Karpas-422 (cell line): ENCODE results near the gene RAX. TPM values are rescaled to one million over a fixed set of nuclear protein-coding genes. Genes with fewer than 3 reads are reported as not detected.

Experiments
- DNase-seq: peaks from one replicate; pipeline ENCODE4 v3.0.0-alpha.2; 2015
- H2AFZ ChIP-seq: fragments of 200-600 bp; sonication (generic); 2 replicates; pipeline ENCODE4 v1.6.1; 2014; ENCODE audit warnings: antibody characterized with exemption, low read length, mixed read lengths
- H3K27ac ChIP-seq: fragments of 200-600 bp; sonication (generic); 2 replicates; pipeline ENCODE4 v1.5.1; 2014; ENCODE audit warnings: mild to moderate bottlenecking, low read length, moderate library complexity
- H3K27me3 ChIP-seq: fragments of 200-600 bp; sonication (generic); 2 replicates; pipeline ENCODE4 v1.6.1; 2014; ENCODE audit warnings: low read length, mixed read lengths
- H3K36me3 ChIP-seq: fragments of 200-600 bp; sonication (generic); 2 replicates; pipeline ENCODE4 v1.6.1; 2014; ENCODE audit warnings: low read length, mixed read lengths; ENCODE audit not compliant: insufficient read depth
- H3K4me1 ChIP-seq: fragments of 200-600 bp; sonication (generic); 2 replicates; pipeline ENCODE4 v1.6.1; 2014; ENCODE audit warnings: mild to moderate bottlenecking, low read length, mixed read lengths
- H3K4me2 ChIP-seq: fragments of 200-600 bp; sonication (generic); 2 replicates; pipeline ENCODE4 v1.6.1; 2014; ENCODE audit warnings: low read length, low read depth, mild to moderate bottlenecking; ENCODE audit not compliant: poor library complexity, severe bottlenecking
- H3K4me3 ChIP-seq: fragments of 200-600 bp; sonication (generic); 2 replicates; pipeline ENCODE4 v1.5.1; 2014; ENCODE audit warnings: mild to moderate bottlenecking, antibody characterized with exemption, low read length, mixed read lengths
- H3K79me2 ChIP-seq: fragments of 200-600 bp; sonication (generic); 2 replicates; pipeline ENCODE4 v1.6.1; 2014; ENCODE audit warnings: mild to moderate bottlenecking, low read length, mixed read lengths
- H3K9ac ChIP-seq: fragments of 200-600 bp; sonication (generic); 2 replicates; pipeline ENCODE4 v1.6.0; 2014; ENCODE audit warnings: low read length
- H3K9me2 ChIP-seq: fragments of 200-600 bp; sonication (generic), shearing (Covaris generic); replicated peaks from 2 replicates; pipeline ENCODE4 v1.6.0; 2014; ENCODE audit warnings: mild to moderate bottlenecking, low read length, moderate library complexity; ENCODE audit not compliant: insufficient read depth
- H3K9me3 ChIP-seq: fragments of 300-700, 200-600 bp; sonication (generic); 2 replicates; pipeline ENCODE4 v1.6.1; 2014; ENCODE audit warnings: low read length, mixed read lengths
- H4K20me1 ChIP-seq: fragments of 200-600 bp; sonication (generic); 2 replicates; pipeline ENCODE4 v1.6.1; 2014; ENCODE audit warnings: mild to moderate bottlenecking, antibody characterized with exemption, low read length, low read depth; ENCODE audit not compliant: insufficient read depth
- total RNA-seq: library from RNA; depleted of rRNA; stranded (reverse); fragments of >200 nt; shearing (Covaris generic); gene quantifications from 2 replicates; pipeline ENCODE4 v1.2.3, GENCODE V29; 2014; ENCODE audit warnings: low replicate concordance

The RAX gene
- total RNA-seq, 1 experiment from 2014 or later = not detected

DNA sequence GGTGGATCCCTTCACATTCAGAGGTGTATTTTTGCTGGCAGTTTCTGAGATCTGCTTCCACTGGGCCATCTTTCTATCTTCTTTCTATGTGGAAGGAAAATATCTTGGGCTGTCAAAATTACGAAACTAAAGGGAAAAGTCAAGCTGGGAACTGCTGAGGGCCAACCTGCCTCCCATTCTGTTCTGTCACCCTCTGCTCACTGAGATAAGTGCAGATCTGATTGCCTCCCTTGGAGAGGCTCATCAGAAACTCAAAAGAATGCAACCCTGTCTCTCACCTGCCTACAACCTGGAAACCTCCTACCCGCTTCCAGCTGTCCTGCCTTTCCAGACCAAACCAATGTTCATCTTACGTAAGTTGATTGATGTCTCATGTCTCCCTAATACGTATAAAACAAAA is 26.5 kb downstream of the RAX start:
- no peak for DNase-seq
- Histone ChIP-seq H3K36me3 (no peaks in the 10 kb centered on the region), H3K27me3 (no peaks in the 10 kb centered on the region), H3K9me3 (no peaks in the 10 kb centered on the region), H3K4me1 (no peaks in the 10 kb centered on the region), H4K20me1 (no peaks in the 10 kb centered on the region), H3K4me3 (no peak overlapping the region), H3K27ac (no peak overlapping the region), H3K9me2 (no peaks in the 10 kb centered on the region), H3K4me2 (no peak overlapping the region), H3K79me2 (no peaks in the 10 kb centered on the region), H3K9ac (no peak overlapping the region), H2AFZ (no peak overlapping the region)

DNA sequence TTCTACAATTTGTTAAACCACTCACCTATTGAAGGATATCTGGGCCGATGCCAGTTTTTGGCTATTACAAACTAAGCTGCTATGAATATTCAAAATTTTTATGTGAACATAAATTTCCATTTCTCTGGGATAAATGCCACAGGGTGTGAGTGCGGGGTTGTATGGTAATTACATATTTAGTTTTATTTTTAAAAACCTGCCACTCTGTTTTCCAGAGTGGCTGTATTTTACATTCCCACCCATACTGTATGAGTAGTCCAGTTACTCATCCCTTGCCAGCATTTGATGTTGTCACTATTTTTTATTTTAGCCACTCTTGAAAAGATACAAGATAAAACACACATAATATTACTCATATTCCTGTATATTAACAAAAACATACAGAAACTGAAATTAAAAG is 30.3 kb downstream of the RAX start:
- Histone ChIP-seq H3K4me1 (no peaks in the 10 kb centered on the region), H3K4me2 (no peak overlapping the region), H4K20me1 (no peaks in the 10 kb centered on the region), H3K27me3 (no peaks in the 10 kb centered on the region), H3K4me3 (no peak overlapping the region), H3K9ac (no peak overlapping the region), H3K27ac (no peak overlapping the region), H3K36me3 (no peaks in the 10 kb centered on the region), H3K9me3 (no peaks in the 10 kb centered on the region), H2AFZ (no peak overlapping the region), H3K79me2 (no peaks in the 10 kb centered on the region), H3K9me2 (no peaks in the 10 kb centered on the region)
- no peak for DNase-seq

DNA sequence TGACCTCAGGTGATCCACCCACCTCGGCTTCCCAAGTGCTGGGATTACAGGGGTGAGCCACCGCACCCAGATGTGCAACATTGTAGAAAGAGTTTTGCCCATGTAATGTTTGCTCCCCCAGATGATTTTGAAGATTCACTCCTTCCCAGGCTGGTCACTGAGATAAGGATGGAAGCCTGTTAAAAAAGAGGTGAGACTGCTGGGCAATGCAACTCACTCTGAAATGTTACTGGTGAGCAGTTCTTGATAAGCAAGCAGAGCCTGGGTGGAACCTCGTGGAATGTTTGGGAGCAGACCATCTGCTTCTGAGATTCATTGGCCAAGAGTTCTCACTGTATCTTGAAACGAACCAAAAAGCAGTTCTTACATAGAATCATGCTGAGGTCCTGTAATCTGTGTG is 33.6 kb downstream of the RAX start:
- H3K9me2 ChIP-seq = no peaks in the 10 kb centered on the region
- no peaks in the 10 kb centered on the region for H3K79me2 ChIP-seq
- no peaks in the 10 kb centered on the region for H3K4me1 ChIP-seq
- no peak overlapping the region for H3K9ac ChIP-seq
- DNase-seq = no peak
- H3K27me3 ChIP-seq = no peaks in the 10 kb centered on the region
- no peak overlapping the region for H3K4me3 ChIP-seq
- H3K36me3 ChIP-seq = no peaks in the 10 kb centered on the region
- no peaks in the 10 kb centered on the region for H3K9me3 ChIP-seq
- H2AFZ ChIP-seq = no peak overlapping the region
- no peaks in the 10 kb centered on the region for H4K20me1 ChIP-seq
- H3K4me2 ChIP-seq = no peak overlapping the region
- no peak overlapping the region for H3K27ac ChIP-seq

DNA sequence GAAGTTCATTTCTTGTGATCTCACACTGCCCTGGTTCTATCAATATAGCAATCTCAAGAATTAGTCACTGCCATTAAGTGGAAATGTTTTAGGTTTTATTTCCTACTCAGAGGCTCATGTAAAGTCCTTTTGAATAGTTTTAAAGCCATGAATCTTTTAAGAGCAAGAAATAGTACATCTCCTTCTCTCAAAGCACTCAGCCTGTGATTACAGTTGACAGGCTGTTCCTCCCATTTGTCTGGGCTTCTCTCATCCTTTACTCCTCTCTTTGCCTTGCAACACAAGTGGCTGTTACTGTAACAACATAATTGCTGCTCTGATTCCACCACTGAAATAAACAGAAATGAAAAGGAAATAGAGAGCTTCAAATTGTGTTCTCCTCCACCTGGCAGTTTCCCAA is 34.9 kb downstream of the RAX start:
- H3K4me2 ChIP-seq = no peak overlapping the region
- no peak overlapping the region for H3K27ac ChIP-seq
- no peak overlapping the region for H3K4me3 ChIP-seq
- H3K27me3 ChIP-seq = no peaks in the 10 kb centered on the region
- no peaks in the 10 kb centered on the region for H3K4me1 ChIP-seq
- no peak for DNase-seq
- no peak overlapping the region for H2AFZ ChIP-seq
- no peaks in the 10 kb centered on the region for H4K20me1 ChIP-seq
- no peaks in the 10 kb centered on the region for H3K79me2 ChIP-seq
- no peaks in the 10 kb centered on the region for H3K9me2 ChIP-seq
- H3K36me3 ChIP-seq = no peaks in the 10 kb centered on the region
- H3K9me3 ChIP-seq = no peaks in the 10 kb centered on the region
- no peak overlapping the region for H3K9ac ChIP-seq

DNA sequence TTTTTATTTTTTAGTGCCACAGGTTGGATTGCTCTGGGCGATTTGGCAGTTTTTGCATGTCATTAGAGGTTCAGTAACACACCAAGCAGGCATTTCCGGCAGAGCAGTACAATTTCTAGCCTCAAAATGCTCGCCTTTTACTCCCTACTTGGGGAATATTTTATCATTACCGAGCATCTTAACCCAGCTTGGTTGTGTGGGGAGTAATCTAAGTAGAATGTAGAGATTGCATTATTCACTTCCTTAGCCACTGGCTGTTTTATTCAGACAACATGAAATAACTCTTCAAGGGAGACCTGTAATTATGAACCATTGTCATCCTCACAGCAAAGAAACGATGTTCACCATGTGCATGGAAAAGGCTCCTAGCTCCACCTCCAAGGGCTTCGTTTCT is 40.2 kb downstream of the RAX start:
- Histone ChIP-seq H3K9me3 (no peaks in the 10 kb centered on the region), H3K27ac (no peak overlapping the region), H4K20me1 (no peaks in the 10 kb centered on the region), H3K79me2 (no peaks in the 10 kb centered on the region), H3K4me2 (no peak overlapping the region), H2AFZ (no peak overlapping the region), H3K9ac (no peak overlapping the region), H3K27me3 (no peaks in the 10 kb centered on the region), H3K9me2 (no peaks in the 10 kb centered on the region), H3K4me3 (no peak overlapping the region), H3K36me3 (no peaks in the 10 kb centered on the region), H3K4me1 (no peaks in the 10 kb centered on the region)
- DNase-seq = no peak

DNA sequence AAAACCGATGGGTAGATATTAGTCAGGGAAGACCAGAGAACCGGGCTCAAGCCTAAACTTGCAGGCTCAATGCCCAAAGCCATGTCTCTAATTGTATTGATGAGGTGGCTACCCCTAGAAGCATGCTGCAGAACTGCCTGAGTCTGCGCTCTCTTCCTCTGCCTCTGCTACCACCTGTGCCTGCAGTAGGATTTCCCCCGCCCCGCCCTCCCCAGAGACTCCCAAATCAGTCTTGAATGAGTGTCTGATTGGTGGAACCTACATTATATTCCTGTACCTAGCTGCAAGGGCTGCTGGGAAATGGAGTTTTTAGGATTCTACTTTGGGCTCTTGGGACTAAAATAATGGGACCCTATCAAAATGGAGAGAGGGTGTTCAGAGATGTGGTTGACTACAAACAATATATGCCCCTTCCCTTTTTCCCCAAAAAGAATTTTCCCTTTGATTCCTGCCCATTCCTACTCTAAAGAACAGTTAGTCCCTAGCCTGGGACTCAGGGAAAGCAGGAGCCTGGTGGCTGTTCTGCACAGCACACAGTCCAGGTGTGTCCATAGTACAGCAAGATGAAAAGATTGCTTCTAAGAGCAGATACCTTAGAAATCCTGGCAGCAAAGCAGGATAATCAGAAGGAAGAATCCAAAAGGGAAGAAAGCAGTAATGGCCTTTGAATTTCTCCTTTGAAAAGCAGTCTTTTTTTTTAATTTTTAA is 40.8 kb downstream of the RAX start:
- Histone ChIP-seq H3K4me2 (no peak overlapping the region), H3K4me3 (no peak overlapping the region), H3K79me2 (no peaks in the 10 kb centered on the region), H3K9me2 (no peaks in the 10 kb centered on the region), H3K9me3 (no peaks in the 10 kb centered on the region), H3K27ac (no peak overlapping the region), H3K27me3 (no peaks in the 10 kb centered on the region), H3K36me3 (no peaks in the 10 kb centered on the region), H3K9ac (no peak overlapping the region), H4K20me1 (no peaks in the 10 kb centered on the region), H2AFZ (no peak overlapping the region), H3K4me1 (no peaks in the 10 kb centered on the region)
- DNase-seq = no peak

DNA sequence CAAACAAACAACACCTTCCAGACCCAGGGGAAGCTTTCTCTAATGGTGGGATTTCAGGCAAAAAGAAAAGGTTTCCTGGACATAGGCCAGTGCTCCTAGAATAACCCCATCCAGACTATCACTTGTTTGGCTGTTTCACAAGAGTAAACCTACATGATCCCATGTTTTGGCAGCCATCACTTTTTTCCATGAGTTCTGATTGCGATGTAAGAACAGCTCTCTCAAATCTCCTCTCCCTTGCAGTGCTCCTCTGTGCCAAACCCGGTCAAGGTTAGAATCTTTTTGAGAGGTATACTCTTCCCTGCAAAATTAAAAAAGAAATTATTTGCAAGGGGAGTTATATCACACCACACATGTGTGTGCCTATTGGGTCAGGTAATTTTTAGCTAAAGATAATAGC is 41.4 kb downstream of the RAX start:
- Histone ChIP-seq H3K9ac (no peak overlapping the region), H3K4me3 (no peak overlapping the region), H3K36me3 (no peaks in the 10 kb centered on the region), H3K4me1 (no peaks in the 10 kb centered on the region), H3K27ac (no peak overlapping the region), H3K9me2 (no peaks in the 10 kb centered on the region), H3K4me2 (no peak overlapping the region), H3K9me3 (no peaks in the 10 kb centered on the region), H3K27me3 (no peaks in the 10 kb centered on the region), H4K20me1 (no peaks in the 10 kb centered on the region), H3K79me2 (no peaks in the 10 kb centered on the region), H2AFZ (no peak overlapping the region)
- no peak for DNase-seq

DNA sequence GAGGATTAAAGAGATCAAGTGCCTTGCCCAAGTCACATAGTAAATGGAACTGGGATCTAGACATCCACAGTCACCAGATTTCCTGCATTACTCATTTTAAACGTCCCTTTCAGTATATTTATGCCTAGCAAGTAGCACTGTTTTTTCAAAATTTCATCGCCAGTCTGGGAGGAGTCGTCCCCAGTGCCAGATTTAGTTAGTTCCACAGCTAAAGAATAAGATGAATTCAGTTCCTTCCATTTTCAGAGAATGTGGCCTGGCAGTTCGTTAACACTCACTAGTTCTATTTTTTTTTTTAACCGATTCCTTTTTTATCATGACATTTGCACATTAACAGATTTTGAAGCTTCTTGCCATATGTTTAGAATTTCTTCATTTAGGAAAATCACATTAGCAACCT is 42.1 kb downstream of the RAX start:
- Histone ChIP-seq H3K27ac (no peak overlapping the region), H3K4me2 (no peak overlapping the region), H3K36me3 (no peaks in the 10 kb centered on the region), H3K9me2 (no peaks in the 10 kb centered on the region), H3K9ac (no peak overlapping the region), H3K9me3 (no peaks in the 10 kb centered on the region), H2AFZ (no peak overlapping the region), H3K4me1 (no peaks in the 10 kb centered on the region), H3K27me3 (no peaks in the 10 kb centered on the region), H3K79me2 (no peaks in the 10 kb centered on the region), H3K4me3 (no peak overlapping the region), H4K20me1 (no peaks in the 10 kb centered on the region)
- no peak for DNase-seq
